HL-60 (cell line): Measurements from ENCODE around the gene PRKCE.

Experiments used
- TF ChIP-seq, protein P1 (sequence below): IDR thresholded peaks from 2 replicates; pipeline ENCODE4 v1.6.1; 2012; ENCODE audit warnings: low read depth; ENCODE audit not compliant: insufficient replicate concordance
- TF ChIP-seq, protein P2 (sequence below): IDR thresholded peaks from one replicate; pipeline ENCODE4 v1.5.1; 2011; ENCODE audit warnings: low read length, control low read depth, inconsistent platforms; ENCODE audit not compliant: insufficient read depth

DNA sequence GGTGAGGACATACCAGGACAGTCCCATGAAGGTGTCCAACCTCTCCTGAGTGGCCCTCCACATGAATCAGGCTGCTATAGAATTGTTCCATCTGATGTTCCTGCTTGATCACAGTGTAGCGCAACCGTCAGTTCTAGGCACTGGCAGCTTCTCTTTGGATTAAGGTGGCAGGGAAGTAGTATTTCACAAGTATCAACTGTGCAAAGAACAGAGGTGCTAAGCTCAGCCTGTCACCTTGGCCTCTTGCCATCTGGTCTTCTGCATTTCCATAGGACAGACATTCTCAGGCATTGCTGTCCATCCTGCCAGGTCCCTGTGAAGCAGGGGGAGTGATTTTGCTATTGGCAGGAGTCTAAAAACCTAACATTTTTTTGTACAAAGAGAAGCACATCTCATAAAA lies 463.5 kb downstream of the PRKCE start:
- TF ChIP-seq, protein P1, sequence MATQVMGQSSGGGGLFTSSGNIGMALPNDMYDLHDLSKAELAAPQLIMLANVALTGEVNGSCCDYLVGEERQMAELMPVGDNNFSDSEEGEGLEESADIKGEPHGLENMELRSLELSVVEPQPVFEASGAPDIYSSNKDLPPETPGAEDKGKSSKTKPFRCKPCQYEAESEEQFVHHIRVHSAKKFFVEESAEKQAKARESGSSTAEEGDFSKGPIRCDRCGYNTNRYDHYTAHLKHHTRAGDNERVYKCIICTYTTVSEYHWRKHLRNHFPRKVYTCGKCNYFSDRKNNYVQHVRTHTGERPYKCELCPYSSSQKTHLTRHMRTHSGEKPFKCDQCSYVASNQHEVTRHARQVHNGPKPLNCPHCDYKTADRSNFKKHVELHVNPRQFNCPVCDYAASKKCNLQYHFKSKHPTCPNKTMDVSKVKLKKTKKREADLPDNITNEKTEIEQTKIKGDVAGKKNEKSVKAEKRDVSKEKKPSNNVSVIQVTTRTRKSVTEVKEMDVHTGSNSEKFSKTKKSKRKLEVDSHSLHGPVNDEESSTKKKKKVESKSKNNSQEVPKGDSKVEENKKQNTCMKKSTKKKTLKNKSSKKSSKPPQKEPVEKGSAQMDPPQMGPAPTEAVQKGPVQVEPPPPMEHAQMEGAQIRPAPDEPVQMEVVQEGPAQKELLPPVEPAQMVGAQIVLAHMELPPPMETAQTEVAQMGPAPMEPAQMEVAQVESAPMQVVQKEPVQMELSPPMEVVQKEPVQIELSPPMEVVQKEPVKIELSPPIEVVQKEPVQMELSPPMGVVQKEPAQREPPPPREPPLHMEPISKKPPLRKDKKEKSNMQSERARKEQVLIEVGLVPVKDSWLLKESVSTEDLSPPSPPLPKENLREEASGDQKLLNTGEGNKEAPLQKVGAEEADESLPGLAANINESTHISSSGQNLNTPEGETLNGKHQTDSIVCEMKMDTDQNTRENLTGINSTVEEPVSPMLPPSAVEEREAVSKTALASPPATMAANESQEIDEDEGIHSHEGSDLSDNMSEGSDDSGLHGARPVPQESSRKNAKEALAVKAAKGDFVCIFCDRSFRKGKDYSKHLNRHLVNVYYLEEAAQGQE: no peak
- TF ChIP-seq, protein P2, sequence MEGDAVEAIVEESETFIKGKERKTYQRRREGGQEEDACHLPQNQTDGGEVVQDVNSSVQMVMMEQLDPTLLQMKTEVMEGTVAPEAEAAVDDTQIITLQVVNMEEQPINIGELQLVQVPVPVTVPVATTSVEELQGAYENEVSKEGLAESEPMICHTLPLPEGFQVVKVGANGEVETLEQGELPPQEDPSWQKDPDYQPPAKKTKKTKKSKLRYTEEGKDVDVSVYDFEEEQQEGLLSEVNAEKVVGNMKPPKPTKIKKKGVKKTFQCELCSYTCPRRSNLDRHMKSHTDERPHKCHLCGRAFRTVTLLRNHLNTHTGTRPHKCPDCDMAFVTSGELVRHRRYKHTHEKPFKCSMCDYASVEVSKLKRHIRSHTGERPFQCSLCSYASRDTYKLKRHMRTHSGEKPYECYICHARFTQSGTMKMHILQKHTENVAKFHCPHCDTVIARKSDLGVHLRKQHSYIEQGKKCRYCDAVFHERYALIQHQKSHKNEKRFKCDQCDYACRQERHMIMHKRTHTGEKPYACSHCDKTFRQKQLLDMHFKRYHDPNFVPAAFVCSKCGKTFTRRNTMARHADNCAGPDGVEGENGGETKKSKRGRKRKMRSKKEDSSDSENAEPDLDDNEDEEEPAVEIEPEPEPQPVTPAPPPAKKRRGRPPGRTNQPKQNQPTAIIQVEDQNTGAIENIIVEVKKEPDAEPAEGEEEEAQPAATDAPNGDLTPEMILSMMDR: no peak
